Stimulated activated effector memory CD8-positive, alpha-beta T cell treated with anti-CD3 and anti-CD28 coated beads, Interleukin-12 subunit alpha, Interleukin-12 subunit beta, amount 100 ng/mL, for 72 hours (primary cell): Measurements from ENCODE around the gene ATF6B.

Source experiments
- ATAC-seq: fragments of 150-1000 bp; cut with Tn5 transposase; 2 replicates; pipeline ENCODE4 v1.10.0; 2021
- DNase-seq, 2 donors: peaks; one replicate each; pipeline ENCODE4 v3.0.0; 2021 to 2022; ENCODE audit warnings: low spot score in 2 of 2
- H3K27ac Mint-ChIP-seq: one replicate; pipeline ENCODE4 v1.8.0; 2022; ENCODE audit warnings: mild to moderate bottlenecking, mixed read lengths
- H3K36me3 Mint-ChIP-seq: one replicate; pipeline ENCODE4 v1.8.0; 2022; ENCODE audit warnings: mild to moderate bottlenecking, mixed read lengths
- H3K4me1 Mint-ChIP-seq: one replicate; pipeline ENCODE4 v1.8.0; 2022; ENCODE audit warnings: mixed read lengths
- H3K4me3 Mint-ChIP-seq: one replicate; pipeline ENCODE4 v1.8.0; 2022; ENCODE audit warnings: mild to moderate bottlenecking, mixed read lengths
- H3K9me3 Mint-ChIP-seq: one replicate; pipeline ENCODE4 v1.8.0; 2022; ENCODE audit warnings: mixed read lengths

The ATF6B gene

DNA sequence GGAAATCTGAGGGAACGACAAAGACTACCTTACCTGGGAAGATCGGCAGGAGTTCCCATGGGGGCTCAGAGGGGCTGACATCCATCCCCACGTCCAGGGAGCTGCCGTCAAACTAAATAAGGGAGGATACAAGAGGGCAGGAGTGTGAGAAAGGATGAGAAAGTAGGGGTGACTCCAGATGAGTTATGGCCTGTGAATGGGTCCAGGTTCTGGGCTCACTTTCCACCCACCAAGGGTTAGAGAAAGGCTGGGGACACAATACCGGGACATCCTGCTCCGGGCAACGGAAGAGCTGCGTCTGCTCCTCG is 683 bp downstream of the ATF6B start:
- Mint-ChIP-seq H3K27ac (peak overlapping the region; percentile 99), H3K36me3 (peaks cover 67% of the 10 kb centered on the region), H3K4me1 (peaks cover 57% of the 10 kb centered on the region), H3K9me3 (no peaks in the 10 kb centered on the region), H3K4me3 (peak overlapping the region; percentile 100)
- no peak for DNase-seq
- no peak for ATAC-seq

DNA sequence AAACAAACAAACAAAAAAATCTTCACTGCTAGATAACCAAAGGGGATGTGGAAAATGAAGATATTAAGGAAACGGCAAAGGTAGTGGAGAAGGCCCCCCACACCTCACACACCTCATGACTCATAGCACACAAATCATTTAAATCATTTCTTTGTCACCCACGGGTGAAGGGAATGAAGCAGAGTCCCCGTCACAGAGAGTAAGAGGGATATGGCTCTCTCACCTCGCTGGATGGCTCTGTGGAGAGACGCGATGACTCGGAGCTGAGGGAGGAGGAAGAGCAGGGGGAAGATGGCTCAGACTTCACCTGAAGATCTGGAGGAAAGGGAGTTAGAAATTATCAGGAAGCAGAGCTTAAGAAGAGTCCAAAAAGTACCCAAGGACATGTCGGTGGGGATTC is 1.2 kb downstream of the ATF6B start:
- ATAC-seq: no peak
- no peaks in the 10 kb centered on the region for H3K9me3 Mint-ChIP-seq
- H3K4me3 Mint-ChIP-seq: peak overlapping the region; percentile 100
- H3K4me1 Mint-ChIP-seq: peaks cover 57% of the 10 kb centered on the region
- DNase-seq: no peak
- peaks cover 72% of the 10 kb centered on the region for H3K36me3 Mint-ChIP-seq
- peak overlapping the region; percentile 99 for H3K27ac Mint-ChIP-seq

DNA sequence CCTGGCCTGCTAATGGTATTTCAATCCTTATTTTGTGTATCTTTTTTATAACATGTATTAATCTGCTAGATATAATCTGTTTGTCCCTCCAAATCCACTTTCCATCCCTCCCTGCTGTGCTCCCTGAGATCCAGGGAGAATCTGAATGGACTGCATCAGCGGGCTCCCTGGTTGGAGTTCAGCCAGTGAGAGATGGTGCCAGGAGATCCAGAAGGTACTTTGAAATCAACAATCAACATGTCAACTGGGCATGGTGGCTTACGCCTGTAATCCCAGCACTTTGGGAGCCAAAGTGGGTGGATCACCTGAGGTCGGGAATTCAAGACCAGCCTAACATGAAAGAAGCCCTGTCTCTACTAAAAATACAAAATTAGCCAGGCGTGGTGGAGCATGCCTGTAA is 4.4 kb downstream of the ATF6B start:
- no peaks in the 10 kb centered on the region for H3K9me3 Mint-ChIP-seq
- no peak overlapping the region for H3K27ac Mint-ChIP-seq
- no peak for ATAC-seq
- no peak overlapping the region for H3K4me3 Mint-ChIP-seq
- peaks cover 45% of the 10 kb centered on the region for H3K4me1 Mint-ChIP-seq
- peaks cover 98% of the 10 kb centered on the region for H3K36me3 Mint-ChIP-seq
- no peak for DNase-seq

DNA sequence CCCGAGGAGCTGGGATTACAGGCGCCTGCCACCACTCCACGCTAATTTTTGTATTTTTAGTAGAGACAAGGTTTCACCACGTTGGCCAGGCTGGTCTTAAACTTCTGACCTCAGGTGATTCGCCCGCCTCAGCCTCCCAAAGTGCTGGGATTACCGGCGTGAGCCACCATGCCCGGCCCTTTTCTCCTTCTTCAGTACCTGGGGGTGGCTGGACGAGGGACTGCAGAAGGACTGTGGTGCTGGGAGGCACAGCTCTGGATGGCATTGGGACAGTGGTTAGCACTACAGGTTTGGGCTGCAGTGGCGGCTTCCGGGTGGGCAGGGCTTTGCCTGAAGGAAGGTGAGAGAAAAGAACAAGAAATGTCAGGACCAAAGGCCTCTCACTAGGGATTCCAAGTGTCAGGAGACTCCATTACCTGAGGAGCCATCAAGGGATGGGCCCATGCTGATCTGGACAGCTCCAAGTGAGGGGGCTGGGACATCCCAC is 7.4 kb downstream of the ATF6B start:
- no peak for DNase-seq

DNA sequence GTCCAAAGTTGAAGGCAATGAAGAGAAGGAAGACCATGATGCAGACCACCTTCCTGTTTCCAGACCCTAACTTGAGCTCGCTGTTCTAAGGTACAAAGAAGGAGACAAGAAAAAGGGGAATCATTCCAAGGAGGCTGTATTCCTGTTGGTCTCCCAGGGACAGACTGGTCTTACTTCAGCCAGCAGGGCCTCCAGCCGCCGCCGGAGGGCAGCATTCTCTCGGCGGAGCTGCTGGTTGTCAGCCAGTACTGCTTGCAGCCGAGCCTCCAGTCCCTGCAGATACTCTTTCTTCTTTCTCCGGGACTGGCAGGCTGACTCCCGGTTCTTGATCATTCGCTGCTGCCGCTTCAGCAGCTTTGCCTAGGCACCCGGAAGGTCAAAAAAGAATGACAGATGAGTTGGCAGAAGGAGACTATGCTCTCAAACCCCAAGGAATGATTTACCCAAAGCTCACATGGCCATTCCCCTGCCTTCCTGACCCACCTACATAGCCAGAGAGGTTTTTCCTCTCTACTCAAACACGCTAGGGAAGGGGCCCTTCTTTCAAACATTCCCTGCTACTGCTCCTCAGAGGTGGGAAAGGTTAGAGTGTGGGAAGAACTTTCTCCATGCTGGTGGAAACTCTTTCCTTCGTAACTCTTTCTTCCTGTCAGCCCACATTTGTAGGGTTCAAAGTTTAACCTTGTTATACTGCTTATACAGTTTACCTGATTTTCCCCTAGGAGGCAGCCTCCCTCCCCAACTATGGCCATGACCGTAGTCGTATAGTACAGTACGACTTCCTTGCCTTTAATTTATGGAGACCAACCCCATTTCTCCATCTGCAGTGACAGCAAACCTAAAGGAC is 9.0 kb downstream of the ATF6B start:
- Mint-ChIP-seq H3K27ac (peak overlapping the region; percentile 21), H3K9me3 (no peaks in the 10 kb centered on the region), H3K36me3 (peaks cover 97% of the 10 kb centered on the region), H3K4me1 (peaks cover 22% of the 10 kb centered on the region), H3K4me3 (no peak overlapping the region)
- ATAC-seq: peak; percentile 83
- peak; percentile 49 to 76 for DNase-seq

More for the DNA sequence above, 7.4 kb downstream of the ATF6B start:
- Mint-ChIP-seq H3K9me3 (no peaks in the 10 kb centered on the region), H3K4me3 (no peak overlapping the region), H3K27ac (no peak overlapping the region), H3K36me3 (peaks cover 100% of the 10 kb centered on the region), H3K4me1 (peaks cover 23% of the 10 kb centered on the region)
- no peak for ATAC-seq

DNA sequence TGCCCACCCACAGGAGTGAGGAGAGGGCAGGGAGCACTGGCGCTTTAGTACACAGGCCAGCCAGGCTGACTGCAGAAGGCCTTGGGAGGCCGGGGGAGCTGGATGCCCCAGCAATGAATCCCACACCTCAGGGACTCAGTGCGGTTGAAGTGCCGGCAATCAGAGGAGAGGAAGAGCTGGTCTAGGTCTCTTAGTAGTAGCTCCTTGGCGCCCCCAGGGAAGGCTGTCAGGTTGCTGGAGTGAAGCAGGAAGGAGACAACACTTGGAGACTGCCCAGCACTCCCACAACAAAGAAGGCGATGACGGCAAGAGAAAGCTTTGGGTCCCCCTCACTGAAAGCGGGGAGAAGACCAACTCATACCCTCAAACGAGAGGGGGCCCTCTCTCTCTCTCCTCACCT is 10.6 kb downstream of the ATF6B start:
- no peaks in the 10 kb centered on the region for H3K9me3 Mint-ChIP-seq
- peaks cover 96% of the 10 kb centered on the region for H3K36me3 Mint-ChIP-seq
- H3K27ac Mint-ChIP-seq: no peak overlapping the region

DNA sequence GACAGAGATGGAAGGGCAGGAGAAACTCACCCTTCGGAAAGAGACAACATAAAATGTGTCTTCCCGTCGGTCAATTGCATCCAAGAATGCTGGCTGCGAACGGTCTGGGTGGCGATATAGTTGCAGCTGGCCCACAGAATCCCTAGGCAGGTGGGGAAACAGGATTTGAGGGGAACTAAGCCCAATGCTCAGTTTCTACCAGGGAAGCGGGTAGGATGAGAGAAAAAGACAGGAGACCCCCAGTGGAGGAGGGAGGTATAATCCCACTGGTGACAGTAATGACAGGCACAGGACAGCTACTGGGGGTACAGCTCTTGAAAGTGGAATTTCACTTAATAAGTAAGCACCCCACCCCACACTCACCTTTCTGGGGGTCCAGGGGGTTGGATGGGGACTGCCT is 11.4 kb downstream of the ATF6B start:
- Mint-ChIP-seq H3K36me3 (peaks cover 88% of the 10 kb centered on the region), H3K4me1 (peaks cover 24% of the 10 kb centered on the region), H3K9me3 (no peaks in the 10 kb centered on the region), H3K4me3 (no peak overlapping the region), H3K27ac (peak overlapping the region; percentile 77)
- DNase-seq (no peak), ATAC-seq (no peak)

More for the DNA sequence above, 10.6 kb downstream of the ATF6B start:
- H3K4me1 Mint-ChIP-seq: peaks cover 21% of the 10 kb centered on the region
- ATAC-seq (no peak), DNase-seq (no peak)
- no peak overlapping the region for H3K4me3 Mint-ChIP-seq

DNA sequence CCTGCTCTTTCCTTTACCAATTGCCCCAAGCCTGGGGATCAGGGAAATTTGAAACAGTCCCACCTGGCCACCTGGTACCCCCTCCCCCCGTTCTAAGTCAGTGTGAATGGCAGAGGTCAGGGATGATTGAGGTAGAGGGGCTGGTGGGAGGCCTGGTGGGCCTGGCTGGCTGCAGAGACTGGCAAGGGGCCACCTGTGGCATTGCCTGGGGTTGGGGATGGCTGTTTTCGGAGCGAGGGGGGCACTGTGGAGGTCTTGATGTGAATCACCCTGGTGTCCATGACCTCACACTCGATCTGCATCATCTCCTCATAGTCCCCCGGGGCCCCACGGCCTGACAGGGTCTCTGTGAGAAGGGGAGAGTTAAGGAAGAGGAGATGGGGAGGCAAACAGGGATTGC is 12.4 kb downstream of the ATF6B start:
- Mint-ChIP-seq H3K36me3 (peaks cover 77% of the 10 kb centered on the region), H3K27ac (peak overlapping the region; percentile 77), H3K4me1 (peaks cover 24% of the 10 kb centered on the region), H3K9me3 (no peaks in the 10 kb centered on the region), H3K4me3 (no peak overlapping the region)
- DNase-seq (no peak), ATAC-seq (no peak)

DNA sequence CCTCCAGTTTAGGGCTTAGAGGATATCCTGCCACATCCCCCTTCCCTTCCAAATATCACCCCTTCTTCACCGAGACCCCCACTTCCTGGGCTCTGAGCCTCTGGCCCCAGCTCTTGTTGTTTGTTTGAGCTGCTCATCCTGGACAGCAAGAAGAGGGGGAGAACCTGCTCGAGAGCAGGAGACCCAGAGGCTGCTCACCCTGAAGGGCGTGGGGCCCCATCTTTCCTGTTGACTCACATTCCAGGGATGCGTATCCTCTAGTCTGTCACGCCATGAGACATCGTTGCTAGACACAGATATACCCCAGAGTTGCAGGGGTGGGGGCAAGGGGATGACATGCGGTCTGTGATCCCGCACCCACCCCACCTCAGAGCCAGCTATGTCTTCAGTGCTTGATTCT is 13.2 kb downstream of the ATF6B start:
- Mint-ChIP-seq H3K27ac (peak overlapping the region; percentile 63), H3K4me1 (peaks cover 27% of the 10 kb centered on the region), H3K4me3 (no peak overlapping the region), H3K36me3 (peaks cover 69% of the 10 kb centered on the region), H3K9me3 (no peaks in the 10 kb centered on the region)
- DNase-seq: no peak
- ATAC-seq: no peak

DNA sequence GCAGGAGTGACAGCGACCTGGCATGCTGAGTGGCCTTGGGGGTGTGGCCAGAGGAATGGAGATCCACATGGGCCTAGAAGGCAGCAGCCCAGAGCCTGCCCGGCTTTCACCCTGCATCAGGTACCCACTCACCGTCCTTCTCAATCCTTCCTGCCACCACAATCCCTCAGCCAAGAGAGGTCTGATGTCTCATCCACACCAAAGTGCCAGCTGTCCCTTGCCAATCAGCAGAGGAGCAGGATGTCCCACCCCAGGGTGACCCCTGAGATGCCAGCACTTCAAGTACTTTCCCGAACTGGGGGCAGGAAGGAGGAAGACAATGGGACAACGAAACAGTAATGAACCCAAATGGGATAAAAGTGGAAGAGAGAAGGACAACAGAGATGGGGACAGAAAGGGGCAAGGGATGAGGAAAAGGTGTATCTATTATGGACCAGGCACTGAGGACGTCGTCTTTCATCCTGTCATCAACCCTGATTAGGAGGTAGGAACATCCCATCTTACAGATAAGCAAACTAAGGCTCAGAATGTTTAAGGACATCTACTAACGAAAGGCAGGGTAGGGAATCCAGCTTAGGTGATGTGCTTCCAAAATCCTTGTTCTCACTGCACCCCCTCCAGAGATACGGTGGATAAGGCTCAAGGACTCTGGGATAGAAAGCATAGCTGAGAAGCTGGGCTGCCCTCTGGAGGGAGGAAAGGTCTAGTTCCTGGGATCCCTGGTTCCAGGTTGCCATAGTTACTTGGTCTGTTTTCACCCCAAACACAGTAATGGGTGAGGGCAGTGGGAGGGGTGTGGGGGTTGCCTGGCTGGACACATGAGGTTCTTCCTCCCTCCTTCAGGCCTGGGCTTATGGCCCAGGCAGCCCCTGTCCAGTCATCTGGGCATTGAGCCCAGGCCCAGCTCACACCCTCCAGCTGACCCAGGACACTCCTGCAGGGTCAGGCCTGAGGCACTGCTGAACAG is 14.4 kb downstream of the ATF6B start:
- no peaks in the 10 kb centered on the region for H3K9me3 Mint-ChIP-seq
- H3K4me1 Mint-ChIP-seq: peaks cover 31% of the 10 kb centered on the region
- no peak for DNase-seq
- H3K4me3 Mint-ChIP-seq: no peak overlapping the region
- ATAC-seq: peak; percentile 5
- H3K27ac Mint-ChIP-seq: peak overlapping the region; percentile 63
- H3K36me3 Mint-ChIP-seq: peaks cover 62% of the 10 kb centered on the region

DNA sequence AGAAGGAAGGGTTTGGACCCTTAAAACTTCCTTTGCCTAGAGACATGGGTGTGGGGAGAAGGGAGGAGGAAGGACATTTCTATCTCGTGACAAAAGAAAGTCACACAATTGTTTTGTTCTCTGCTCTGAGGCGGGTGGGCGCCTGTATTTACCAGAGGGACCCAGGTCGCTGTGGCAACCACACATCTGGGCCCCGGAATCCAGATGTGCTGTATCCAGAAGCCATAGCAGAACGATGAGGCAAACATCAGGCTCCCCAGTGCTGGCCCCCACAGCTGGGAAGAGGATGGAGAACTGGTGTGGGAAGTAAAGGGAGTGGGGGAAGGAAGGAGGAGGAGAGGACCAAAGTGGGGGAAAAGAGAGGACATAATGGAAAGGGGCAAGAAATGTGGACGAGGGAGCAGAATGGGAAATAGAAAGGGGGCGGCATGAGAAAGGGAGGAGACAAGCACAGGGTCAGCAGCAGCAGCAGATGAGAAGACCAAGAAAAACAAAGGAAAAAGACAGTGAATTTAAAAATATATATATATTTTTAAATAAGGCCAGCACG is 15.5 kb downstream of the ATF6B start:
- ATAC-seq (no peak), DNase-seq (no peak)
- Mint-ChIP-seq H3K27ac (peak overlapping the region; percentile 78), H3K4me1 (peaks cover 43% of the 10 kb centered on the region), H3K4me3 (no peak overlapping the region), H3K36me3 (peaks cover 51% of the 10 kb centered on the region), H3K9me3 (no peaks in the 10 kb centered on the region)

DNA sequence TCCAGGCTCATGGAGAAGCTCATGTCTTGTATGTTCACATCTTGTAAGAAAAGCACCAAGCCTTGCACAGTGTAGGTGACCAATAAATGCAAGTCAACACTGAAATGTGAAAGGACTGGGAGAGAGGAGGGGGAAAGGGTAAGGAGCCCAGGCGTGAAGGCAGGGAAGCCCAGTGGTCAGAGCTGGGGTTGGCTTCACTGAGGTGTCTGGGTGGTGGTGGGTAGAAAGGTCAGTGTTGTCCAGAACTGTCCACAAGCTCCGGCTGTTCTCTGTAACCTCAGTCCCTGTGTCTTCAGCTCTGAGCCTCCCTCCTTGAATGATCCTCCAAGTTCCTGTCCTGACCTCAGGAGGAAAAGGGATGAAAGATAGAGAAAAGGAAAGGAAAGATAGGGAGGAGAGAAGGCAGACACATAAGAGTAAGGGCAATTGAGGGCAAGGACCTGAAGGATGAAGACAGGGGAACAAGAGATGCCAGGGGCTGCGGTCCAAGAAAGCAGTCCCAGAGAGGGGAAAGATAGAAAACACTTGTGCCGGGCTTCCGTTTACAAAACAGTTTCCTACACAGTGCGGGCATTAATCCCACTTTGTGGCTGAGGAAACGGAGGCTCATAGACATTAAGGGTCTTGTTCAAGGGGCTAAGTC is 16.5 kb downstream of the ATF6B start:
- Mint-ChIP-seq H3K4me1 (peaks cover 45% of the 10 kb centered on the region), H3K27ac (peak overlapping the region; percentile 78), H3K4me3 (no peak overlapping the region), H3K9me3 (no peaks in the 10 kb centered on the region), H3K36me3 (peaks cover 41% of the 10 kb centered on the region)
- ATAC-seq (no peak), DNase-seq (no peak)

DNA sequence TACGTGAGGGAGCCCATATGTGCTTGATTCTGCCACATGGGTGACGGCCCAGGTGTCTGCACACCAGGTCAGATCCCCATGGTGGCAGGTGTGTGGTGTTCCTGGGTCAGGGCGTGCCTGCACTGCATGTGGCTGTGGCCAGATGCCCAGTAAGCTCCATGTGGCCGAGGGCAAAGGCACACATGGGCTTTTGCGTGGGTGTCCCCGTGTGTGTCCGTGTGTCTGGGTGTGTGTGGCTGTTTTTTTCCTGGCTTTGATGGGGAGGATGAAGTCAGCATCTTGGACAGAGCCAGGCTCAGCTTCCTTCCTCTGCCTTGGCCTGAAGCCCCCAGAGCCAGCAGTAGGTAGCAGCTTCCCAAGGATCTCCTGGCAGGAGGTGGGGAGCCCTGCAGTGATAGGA is 17.4 kb downstream of the ATF6B start:
- Mint-ChIP-seq H3K4me1 (peaks cover 38% of the 10 kb centered on the region), H3K27ac (no peak overlapping the region), H3K9me3 (no peaks in the 10 kb centered on the region)

DNA sequence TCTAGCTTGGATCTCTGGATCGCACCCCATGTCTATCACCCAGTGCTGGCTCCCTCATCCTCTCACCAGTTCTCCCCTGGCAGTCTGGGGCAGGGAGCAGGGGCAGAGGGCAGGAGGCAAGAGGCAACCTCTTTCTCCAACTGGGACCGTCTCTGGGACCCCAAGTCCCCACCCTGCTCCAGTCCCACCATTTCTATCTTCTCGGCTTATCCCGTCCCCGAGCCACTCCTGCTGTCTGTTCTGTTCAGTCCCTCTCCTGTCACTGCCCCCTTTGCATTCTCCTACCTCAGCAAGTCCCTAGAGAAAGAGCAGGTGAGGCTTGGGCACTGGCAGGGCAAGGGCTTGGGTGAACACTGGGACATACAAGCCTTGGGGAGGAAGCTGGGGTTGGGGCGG is 18.3 kb downstream of the ATF6B start:
- peaks cover 35% of the 10 kb centered on the region for H3K4me1 Mint-ChIP-seq
- peaks cover 24% of the 10 kb centered on the region for H3K36me3 Mint-ChIP-seq
- ATAC-seq (no peak), DNase-seq (no peak)
- H3K27ac Mint-ChIP-seq: peak overlapping the region; percentile 21
- H3K9me3 Mint-ChIP-seq: no peaks in the 10 kb centered on the region
- no peak overlapping the region for H3K4me3 Mint-ChIP-seq

More for the DNA sequence above, 17.4 kb downstream of the ATF6B start:
- DNase-seq (no peak), ATAC-seq (no peak)
- Mint-ChIP-seq H3K4me3 (no peak overlapping the region), H3K36me3 (peaks cover 32% of the 10 kb centered on the region)
